DMS153 treated with DMSO at 0.1 percent for 48 hours (cell line): Measurements from ENCODE around the gene TBC1D22A.
A peak's percentile ranks its signal among the peaks of the same experiment; 100 is the strongest.

Experiments
- DNase-seq: peaks from one replicate; lab custom pipeline; 2025; ENCODE audit not compliant: unreplicated experiment; lab: John Stamatoyannopoulos, UW

The TBC1D22A gene

DNA sequence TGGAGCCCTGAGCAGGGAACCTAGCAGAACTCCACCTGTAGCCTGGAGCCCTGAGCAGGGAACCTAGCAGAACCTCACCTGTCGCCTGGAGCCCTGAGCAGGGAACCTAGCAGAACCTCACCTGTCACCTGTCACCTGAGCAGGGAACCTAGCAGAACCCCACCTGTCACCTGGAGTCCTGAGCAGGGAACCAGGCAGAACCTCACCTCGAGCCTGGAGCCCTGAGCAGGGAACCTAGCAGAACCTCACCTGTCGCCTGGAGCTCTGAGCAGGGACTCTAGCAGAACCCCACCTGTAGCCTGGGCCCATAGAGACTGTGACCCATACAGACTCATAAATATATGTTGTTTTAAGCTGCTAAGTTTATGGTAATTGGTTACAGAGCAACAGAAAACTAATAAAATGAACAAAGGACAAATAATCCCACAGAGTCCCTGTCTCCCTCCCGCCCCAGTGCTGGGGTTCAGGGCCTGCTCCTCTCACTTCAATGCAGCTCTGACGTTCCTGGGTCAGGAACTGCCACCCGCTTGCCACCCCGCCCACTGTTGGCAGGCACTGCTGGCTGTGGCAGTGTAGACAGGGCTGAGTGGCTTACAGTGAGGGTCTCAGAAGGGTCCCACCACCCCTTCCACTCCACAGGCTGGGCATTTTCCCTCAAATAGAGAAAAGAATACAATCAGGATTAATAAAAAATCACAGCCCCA lies 259.1 kb downstream of the TBC1D22A start:
- no peak for DNase-seq

DNA sequence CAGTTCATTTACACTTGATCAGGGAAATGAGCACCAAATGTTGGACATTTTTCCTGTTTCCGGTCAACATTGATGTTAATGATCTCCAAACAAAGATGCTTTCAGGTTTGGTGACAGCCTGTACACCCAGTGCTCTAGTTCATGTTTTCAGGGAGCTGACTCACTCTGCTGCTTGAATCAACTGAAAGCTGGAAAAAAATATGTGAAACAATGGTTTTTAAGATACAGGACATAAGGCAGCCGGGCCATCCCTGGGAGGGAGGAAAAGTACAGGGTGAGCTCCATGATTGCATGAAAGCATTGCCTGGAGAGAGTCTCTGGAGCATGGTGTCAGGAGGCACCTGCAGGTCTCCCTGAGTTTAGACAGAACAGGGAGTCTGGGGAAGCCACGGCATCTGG lies 259.6 kb downstream of the TBC1D22A start:
- no peak for DNase-seq

DNA sequence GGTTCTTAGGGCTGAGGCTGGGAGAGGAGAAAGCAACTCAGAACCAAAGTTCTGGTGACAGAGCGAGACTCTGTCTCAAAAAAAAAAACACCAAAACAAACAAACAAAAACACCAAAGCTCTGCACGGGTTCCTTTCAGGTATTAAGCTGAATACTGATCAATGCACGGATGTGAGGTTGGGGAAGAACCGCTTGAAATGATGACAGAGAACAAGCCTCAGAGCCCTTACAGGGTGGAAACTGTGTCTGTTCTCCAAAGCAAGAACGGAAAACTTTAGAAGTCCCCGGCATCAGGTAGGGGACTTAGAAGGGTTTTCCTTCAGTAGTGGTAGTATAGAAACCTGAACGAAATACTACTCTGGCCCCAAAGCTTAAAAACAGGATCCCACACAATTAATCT lies 260.0 kb downstream of the TBC1D22A start:
- no peak for DNase-seq

DNA sequence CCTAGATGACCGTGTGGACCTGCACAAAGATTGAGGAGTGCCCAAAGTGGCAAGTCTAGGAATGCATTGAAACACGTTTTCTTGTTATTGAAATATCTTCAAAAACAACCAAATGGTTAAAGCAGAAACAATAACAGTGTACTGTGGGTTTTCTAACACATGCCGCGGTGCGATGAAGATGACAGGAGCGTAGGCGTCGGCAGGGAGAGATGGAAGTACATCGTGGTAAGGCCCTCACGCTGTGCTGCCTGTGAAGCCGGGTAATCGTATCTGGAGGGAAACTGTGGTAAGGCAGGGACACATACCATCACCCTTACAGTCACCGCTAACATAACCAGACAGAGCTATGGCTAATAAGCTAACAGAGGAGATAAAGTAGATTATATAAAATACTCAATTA lies 261.4 kb downstream of the TBC1D22A start:
- no peak for DNase-seq

DNA sequence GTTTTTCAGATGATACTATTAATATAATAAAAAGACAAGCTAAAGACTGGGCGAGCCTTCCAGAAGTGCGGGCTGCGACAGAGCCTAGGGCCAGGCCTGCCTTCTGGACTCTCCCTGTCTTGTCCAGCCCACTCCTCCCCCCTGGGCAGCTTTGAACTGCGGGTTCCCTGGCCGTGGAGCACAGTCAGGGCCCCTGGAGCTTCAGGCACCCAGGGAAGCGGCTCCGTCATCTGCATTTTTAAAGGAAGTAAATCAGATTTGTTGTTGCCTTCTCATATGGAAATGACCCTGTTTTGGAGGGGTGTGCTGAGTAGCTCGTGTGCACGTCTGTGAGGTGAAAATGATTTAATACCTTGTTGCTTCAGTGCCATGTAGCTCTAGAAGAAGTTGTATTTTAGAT lies 265.3 kb downstream of the TBC1D22A start:
- DNase-seq = no peak

DNA sequence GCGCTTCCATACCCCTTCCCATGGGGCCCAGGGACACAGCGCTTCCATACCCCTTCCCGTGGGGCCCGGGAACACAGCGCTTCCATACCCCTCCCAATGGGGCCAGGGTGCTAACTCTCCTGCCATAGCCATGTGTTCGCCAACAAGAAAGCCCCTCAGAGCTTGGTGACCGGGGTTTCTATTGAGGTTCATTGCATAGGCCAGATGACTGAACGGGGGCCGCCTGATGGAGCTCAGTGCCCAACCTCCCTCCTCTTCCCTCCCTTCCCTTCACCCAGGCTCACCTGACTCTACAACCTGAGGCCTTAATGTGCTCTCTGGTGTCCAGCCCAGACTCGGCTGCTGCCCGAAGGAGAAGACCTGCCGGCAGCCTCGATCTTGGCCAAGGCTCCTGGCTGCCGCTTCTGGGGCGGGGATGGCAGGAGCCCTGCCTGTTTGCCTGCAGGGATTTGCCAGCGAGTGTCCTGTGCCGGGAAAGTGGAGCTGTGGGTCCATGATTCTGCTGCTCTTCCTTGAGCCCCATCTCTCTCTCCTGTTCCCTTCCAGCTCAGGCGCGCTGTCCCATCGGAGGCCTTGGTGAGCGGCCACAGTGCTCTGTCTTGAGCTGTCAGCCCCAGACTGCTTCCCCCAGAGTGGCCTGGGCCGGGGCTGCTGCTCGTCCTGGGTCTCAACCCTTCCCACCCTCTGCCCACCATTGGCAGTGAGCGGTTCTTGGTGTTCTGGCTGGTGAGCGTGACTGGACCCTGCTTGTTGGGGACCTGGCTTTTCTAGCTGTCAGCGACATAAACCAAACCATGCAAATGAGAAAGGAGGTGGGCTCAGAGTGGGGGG lies 267.0 kb downstream of the TBC1D22A start:
- no peak for DNase-seq

DNA sequence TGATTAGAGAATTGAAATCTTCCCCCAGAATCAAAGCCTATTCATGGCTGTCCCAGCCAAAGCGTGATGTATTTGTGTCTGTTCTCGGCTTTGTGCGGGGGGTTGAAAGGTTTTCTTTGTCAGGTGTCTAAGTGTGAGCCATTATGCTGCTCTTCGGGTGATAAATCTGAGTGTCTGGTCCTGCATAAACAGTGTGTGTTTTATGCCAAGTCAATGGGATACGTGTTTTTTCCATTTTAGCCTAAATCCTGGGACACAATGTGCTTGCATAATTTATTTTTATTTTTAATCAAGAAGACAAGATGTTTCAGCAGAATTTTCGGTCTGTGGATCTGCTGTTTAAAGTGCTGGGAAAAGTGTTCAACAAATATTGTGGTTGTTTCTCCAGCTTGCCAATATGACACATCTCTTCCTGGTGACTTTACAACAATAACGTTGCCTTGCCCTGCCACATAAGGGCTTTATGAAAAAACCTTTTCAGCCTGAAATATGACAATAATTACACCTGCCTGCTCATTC lies 267.8 kb downstream of the TBC1D22A start:
- peak; percentile 18 for DNase-seq

DNA sequence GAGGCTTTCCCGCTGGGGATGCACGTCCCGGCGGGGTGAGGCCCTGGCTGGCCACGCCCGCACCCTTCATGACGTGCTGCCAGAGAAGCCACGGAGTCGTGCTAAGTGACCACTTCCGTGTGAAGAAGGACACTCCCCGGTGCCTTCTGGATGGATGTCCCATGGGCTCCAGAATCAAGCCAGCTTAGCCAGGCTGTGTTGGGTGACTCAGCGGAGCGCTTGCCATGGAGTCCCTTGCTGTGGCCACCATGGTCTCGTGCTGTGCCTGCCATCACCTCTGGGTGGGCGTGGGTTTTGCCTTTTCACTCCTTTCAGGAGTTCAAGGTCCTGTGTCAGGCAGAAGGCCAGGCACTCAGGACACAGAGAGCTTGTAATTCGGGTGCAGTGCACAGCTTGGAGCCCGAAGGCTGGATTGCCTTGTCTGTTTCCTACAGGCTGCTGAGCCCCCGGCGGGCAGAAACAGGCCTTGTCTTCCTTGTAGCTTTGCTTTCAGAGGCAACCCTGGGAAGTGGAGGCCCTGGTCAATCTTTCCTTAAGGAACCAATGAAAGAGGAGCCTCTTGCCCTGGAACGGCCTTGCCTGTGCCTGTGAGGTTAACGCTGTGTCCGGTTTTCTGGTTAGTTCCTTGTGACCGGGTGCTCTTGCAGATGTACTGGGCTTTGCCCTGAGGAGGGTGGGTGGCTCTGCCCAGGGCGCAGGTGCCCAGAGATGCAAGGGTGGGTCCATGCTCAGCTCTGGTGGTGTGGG lies 268.6 kb downstream of the TBC1D22A start:
- no peak for DNase-seq

DNA sequence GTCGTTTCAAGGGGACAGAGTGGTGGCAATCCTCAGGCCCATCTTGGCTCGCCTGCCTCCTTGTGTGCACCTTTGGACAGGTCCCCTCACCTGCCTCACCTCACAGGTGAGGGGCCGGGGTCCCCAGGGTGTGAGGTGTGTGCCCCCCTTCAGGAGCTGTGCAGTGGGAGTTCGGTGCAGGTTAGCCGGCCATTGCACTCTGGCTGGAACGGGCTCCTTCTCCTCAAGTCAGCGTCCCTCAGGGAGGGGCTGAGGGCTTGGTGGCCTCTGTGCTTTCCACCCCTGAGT lies 269.1 kb downstream of the TBC1D22A start:
- no peak for DNase-seq

DNA sequence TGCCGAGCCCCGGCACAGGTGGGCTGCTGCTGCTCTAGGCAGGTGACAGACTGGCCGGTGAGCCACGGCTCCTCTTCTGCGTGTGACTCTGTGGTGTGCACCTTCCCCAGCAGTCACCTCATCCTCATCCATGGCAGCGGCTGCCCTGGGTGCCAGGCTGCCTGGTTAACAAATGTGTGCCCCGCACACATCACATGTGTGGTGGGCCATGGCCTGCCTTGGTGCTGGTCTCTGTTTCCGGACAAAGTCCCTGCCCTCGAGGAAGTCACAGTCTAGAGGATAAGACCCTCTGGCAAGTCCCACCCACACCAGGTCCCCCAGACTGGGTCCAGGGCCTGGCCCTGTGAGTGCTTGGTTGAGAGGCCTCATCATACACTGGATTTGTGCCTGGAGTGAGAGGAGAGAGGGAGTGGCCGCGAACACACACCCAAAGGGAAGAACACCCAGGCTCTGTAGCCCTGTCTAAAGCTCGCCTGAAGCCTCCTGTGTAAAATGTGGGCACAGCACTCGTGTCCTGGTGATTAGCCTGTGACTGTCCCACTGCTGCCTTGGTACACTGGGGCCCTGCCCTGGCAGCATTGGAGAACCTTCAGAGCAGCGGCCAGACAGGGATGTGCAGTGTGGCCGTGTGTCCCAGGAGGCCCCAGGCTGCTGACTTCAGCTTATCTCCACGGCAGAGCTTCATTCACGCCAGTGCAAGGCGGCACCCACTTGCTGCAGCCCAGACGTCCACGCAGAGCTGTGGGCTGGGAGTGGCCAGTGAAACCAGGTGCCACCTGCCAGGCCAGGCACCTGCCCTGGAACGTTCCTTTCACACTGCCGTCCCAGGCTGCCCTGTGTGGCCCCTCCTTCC lies 269.9 kb downstream of the TBC1D22A start:
- DNase-seq = no peak

DNA sequence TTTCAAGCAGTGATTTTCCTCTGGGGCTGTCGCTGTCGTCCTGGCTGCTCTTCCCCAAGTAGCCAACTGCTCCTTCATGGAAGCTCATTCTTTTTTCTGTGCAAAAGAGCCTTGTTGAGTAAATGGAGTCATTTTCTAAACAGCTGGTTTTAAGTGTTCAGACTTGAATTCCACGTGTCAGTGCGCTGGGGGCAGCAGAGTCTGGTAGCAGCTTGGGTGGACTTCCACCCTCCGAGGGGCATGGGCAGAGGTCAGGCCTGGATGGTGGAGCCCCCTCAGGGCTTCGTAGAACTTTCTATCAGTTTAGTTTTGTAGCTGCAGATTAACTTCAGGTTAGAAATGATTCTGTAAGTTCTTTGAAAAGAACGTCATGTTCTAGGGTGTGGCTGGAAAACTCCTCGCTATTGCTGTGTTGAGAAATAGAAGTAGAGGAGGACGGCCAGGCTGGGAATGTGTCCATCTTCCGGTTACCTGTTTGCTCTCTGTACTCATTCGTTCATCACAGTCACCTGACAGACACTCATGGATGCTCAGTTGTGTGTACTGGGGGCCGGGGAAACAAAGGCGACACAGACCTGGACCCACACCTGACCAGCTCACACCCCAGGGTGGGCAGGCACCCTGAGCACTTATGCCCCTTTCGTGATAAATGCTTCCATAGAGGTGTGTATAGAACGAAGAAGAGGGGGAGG lies 270.7 kb downstream of the TBC1D22A start:
- DNase-seq = no peak

DNA sequence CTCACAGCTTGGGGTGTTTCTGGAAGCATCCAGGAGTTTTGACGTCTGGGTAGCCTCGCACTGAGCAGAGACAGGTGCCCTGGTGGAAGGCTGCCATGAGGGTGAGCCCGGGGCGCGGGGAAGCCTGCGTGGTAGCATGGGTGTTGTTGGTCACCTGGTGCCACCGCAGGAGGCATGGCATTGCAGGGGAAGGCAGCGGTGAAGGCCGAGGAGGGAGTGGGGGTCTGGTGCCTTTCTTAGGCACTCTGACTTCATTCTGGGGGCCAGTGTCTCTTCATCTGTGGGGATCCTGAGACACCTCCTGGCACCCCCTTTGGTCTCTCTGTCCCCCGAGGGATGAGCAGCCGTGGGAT lies 271.2 kb downstream of the TBC1D22A start:
- no peak for DNase-seq

DNA sequence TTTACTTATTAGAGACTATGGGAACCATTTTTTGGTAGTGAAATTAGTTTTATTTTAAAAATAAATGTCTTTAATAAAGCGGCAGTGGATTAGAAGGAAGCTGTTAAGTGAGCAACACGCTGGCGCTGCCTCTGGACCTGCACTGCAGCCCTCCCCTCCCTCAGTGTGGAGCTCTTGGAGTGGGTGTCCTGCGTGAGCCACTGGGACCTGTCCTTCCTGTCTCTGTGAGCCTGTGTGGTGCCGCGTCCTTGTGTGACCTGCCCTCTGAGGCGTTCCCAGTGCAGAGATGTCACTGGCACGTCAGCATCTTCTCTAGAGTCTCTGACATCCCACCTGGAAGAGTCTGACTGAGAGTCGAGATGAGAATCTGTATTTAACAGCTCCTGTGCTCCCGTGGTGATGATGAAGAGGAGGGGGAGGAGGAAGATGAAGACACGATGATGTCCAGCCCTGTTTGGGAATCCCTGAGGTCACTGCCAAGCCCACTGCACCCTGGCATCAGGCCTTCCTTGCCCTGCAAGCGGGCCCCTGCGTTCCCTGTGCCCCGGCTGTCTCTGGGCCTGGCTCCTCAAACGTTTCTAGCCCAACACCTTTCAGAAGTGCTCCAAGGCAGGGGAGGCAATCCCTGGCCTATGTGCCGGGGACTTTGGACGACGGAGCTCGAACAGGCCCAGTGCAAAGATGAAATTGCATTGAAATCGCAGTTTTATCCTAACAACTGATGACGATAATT lies 271.8 kb downstream of the TBC1D22A start:
- DNase-seq = no peak

DNA sequence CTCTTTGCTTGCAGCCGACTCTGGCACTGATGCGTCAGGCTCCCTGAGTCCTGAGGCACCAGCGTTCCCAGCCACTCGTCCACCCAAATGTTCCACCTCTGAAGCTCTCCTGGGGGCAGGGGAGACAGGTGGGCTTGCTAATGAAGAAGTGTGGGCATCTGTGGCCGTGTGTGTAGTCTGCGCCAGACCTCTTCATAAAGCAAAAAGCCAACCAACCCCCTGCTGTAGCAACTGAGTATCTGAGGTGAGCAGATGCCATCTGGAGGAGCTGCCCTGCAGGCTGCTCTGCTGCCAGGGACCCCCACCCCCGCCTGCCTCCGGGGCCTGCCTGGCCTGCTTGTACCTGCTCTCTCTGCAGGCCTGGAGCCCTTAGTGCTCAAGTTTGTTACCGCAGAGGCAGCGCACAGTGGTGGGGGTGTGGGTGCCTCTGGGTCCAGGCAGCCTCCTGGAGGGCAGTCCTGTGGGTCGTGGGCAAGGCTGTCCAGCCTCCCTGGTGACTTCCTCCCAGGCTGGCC lies 272.5 kb downstream of the TBC1D22A start:
- no peak for DNase-seq

DNA sequence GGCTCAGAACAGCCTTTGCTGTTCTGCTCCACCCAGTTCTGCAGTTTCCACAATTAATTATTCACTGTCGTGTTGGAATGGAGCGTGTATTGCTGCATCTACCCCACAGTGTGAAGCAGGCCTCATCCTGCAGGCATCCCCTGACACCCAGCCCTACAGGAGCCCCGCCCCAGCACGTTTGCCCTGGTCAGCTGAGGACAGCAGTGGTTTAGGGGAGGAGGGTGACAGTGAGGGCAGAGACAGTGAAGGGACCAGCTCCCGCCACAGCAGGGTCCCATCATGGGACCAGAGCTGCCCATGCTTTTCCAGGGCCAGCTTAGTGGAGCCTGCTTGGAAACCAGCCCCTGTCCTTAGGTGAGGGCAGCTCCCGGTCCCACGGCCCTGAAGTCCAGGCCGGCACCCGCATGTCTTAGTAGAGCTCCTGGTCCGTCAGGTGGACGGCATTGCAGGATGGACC lies 273.0 kb downstream of the TBC1D22A start:
- DNase-seq = no peak

DNA sequence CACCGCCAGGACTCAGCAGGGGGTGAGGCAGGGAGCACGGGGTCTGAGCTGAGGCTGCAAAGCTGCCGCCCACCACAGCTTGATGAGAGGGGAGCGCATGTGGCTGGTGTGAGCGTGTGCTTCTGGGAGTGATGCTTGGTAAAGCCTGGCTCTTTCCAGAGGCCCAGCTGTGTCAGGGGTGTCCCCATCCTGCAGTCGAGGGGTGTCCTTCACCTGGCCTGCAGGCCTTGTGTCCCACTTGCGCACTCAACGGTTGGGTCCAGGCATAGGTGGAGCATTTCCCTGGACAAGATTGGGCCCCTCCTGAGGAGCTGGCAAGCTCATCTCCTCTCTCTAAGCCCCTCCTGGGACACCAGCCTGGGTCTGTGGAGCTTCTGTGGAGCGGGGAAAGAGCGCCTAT lies 273.9 kb downstream of the TBC1D22A start:
- DNase-seq = no peak

DNA sequence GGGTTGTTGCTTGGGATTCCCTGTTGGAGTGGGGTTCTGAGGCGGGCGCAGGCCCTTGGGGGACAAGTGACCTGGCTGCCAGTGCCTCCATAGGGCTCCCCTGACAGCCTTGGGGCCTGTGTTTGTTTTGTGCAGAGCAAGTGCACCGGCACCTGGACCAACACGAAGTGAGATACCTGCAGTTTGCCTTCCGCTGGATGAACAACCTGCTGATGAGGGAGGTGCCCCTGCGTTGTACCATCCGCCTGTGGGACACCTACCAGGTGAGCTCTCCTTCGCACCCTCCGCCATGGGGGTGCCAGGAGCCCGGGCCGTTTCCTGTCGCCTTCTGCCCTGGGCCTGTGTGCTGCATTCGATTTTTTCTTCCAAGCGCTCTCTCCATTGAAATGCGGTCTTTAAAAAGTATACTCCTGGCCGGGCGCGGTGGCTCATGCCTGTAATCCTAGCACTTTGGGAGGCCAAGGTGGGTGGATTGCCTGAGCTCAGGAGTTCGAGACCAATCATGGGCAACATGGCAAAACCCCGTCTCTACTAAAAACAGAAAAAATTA lies 274.6 kb downstream of the TBC1D22A start:
- no peak for DNase-seq

DNA sequence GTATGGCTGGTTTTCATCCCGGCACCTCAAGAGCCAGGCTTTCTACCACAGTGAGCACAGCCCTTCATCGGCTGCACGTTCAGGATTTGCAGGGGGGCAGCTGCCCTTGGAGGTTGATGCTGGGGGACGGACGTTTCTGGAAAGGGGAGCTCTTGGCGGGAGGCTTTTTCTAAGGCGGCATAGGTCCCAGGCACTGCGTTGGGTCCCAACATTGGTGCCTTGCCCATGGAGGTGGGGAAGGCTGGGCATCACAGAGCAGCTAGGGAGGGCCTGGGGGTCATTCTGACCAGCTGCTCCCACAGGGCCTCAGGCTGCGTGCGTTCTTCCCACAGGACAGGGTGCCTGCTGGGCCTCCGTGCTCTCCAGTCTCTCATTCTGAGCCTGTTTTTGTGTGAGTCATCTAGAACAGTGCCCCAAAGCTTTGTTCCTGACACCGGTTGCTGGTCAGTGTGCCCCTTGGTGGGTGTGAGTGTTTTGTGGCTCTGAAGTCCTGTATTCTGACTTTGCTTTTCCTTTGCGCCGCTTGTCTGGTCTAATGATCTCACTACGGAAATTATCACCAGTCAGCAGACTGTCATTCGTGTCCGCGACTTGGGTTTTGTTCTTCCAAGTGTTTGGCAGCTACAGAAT lies 275.9 kb downstream of the TBC1D22A start:
- no peak for DNase-seq

DNA sequence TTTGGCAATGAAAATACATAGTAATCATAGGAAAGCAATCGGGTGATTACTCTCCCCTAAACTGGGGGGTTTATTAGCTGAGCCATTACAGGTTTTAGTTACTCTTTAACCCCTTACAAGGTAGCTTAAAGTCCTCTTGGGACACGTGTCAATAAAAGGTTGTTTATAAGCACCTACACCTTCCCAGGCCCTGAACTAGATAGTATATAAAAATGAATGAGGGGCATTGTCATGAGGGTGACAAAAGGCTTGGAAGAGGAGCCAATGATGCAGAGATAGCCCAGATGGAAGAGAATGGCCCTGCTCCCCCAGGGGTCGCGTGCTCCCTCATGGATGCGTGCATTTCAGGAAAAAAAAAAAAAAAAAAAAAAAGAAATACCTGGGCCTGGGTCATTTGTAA lies 276.9 kb downstream of the TBC1D22A start:
- DNase-seq = no peak
